GM23248 (cell line): ENCODE data around the gene NR3C2.

Experiments used
- EZH2 ChIP-seq: fragments of 200-600 bp; sonication (generic); IDR thresholded peaks from 2 replicates; pipeline ENCODE4 v1.6.1; 2018; ENCODE audit warnings: antibody characterized with exemption, mild to moderate bottlenecking; ENCODE audit not compliant: insufficient read depth, poor library complexity, severe bottlenecking
- EZH2phosphoT487 ChIP-seq: fragments of 200-600 bp; sonication (generic); IDR thresholded peaks from 2 replicates; pipeline ENCODE4 v1.6.1; 2018; ENCODE audit warnings: antibody characterized with exemption, moderate library complexity, mild to moderate bottlenecking, low read depth; ENCODE audit not compliant: insufficient read depth

GRCh38 chr4:148238811-148239493, 203.3 kb downstream of the NR3C2 start:
- TF ChIP-seq EZH2phosphoT487, result no peak
- no peak for TF ChIP-seq EZH2
